ENCODE data around the gene LPCAT1. TPM values are rescaled to one million over a fixed set of nuclear protein-coding genes. Genes with fewer than 3 reads are reported as not detected.

The LPCAT1 gene
- total and polyA plus RNA-seq, 2 experiments from 2014 or later: 44.1 to 56.0 TPM

DNA sequence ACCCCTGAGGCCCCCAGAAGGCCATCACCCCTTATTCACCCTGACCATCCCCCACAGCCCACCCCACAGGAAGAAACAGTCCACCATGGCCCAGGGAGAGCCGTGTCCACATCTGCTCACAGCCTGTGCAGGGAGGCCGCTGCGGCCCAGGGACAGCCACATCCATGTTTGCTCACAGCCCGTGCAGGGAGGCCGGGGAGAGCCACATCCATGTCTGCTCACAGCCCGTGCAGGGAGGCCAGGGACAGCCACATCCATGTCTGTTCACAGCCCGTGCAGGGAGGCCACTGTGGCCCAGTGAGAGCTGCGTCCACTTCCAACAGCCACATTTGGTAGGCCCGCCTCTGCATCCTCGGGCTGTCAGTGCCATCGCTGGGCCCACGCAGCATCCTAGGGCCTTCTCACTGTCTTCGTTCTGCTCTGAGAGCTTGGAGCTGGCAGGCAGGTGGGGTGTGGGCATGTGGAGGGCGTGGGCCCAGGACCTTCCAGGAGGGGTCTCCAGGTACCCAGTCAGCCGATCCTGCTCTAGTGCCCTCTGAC lies 38.1 kb downstream of the LPCAT1 start:
- no peaks in the 10 kb centered on the region for H3K9me3 ChIP-seq (ENCODE audit: low read depth)
- TF ChIP-seq EZH2 (IDR thresholded peaks at IDR 0.05; ENCODE audit: borderline replicate concordance) (no peak), EZH2phosphoT487 (IDR thresholded peaks at IDR 0.05; ENCODE audit: low read depth, severe bottlenecking, unreplicated experiment) (no peak)
- TF ChIP-seq, protein P1, sequence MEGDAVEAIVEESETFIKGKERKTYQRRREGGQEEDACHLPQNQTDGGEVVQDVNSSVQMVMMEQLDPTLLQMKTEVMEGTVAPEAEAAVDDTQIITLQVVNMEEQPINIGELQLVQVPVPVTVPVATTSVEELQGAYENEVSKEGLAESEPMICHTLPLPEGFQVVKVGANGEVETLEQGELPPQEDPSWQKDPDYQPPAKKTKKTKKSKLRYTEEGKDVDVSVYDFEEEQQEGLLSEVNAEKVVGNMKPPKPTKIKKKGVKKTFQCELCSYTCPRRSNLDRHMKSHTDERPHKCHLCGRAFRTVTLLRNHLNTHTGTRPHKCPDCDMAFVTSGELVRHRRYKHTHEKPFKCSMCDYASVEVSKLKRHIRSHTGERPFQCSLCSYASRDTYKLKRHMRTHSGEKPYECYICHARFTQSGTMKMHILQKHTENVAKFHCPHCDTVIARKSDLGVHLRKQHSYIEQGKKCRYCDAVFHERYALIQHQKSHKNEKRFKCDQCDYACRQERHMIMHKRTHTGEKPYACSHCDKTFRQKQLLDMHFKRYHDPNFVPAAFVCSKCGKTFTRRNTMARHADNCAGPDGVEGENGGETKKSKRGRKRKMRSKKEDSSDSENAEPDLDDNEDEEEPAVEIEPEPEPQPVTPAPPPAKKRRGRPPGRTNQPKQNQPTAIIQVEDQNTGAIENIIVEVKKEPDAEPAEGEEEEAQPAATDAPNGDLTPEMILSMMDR (IDR thresholded peaks at IDR 0.05; ENCODE audit: poor library complexity): no peak
- H3K9me2 ChIP-seq (replicated peaks; ENCODE audit: insufficient read depth): no peaks in the 10 kb centered on the region
- no peaks in the 10 kb centered on the region for H4K20me1 ChIP-seq (ENCODE audit: insufficient read depth, poor library complexity, severe bottlenecking)
- H3K4me3 ChIP-seq: no peak overlapping the region
- H3K4me2 ChIP-seq: no peak overlapping the region
- no peaks in the 10 kb centered on the region for H3K36me3 ChIP-seq (replicated peaks; ENCODE audit: insufficient read depth, low read depth)
- no peaks in the 10 kb centered on the region for H3K79me2 ChIP-seq
- no peak overlapping the region for H3K27ac ChIP-seq
- no peaks in the 10 kb centered on the region for H3K4me1 ChIP-seq (ENCODE audit: insufficient read depth)
- DNase-seq (ENCODE audit: low spot score): no peak
- no peak overlapping the region for H2AFZ ChIP-seq
- no peaks in the 10 kb centered on the region for H3K27me3 ChIP-seq
- 95% methylated on average over 15 of the region's 15 CpGs for WGBS (ENCODE audit: low lambda C conversion rate, missing lambda C conversion rate)

DNA sequence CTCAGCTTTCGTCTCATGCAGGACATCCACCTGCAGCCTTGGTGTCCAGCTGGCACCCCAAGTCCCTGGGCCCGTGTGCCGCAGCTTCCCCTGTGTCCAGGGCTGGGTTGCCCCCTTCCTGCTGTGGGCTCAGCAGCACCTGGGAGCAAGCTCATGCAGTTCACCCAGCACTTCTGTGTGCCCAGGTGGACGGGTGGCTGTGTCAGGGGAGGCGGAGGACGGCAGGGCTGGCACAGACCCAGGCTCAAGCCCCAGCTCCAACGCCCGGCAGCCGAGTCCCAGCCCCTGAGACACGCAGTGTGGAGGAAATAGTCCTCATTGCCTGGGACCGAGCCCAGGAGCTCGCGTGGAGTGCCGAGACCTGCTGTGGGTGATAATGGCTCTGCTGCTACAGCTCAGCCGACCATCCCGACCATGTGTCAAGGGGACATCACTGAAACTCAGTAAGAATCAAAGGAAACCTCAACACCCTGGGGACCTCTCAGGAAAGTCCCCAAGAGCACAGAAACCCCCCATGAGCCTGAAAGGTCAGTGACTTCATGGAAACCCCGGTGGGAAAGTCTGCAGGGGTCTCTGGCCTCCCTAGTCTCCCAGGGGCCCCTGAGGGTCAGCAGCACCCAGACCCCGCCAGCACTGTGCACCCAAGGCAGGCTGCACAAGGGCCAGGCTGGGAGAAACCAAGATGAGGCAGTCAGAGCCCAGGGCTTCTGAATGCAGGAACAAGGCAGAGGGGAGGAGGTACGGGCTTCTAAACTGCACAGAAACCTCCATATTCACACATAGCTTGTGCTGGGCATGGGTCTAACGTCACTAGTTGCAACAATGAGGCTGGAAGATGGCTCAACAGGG lies 38.8 kb downstream of the LPCAT1 start:
- no peaks in the 10 kb centered on the region for H3K9me2 ChIP-seq (replicated peaks; ENCODE audit: insufficient read depth)
- TF ChIP-seq EZH2 (IDR thresholded peaks at IDR 0.05; ENCODE audit: borderline replicate concordance): no peak
- no peak for TF ChIP-seq EZH2phosphoT487 (IDR thresholded peaks at IDR 0.05; ENCODE audit: low read depth, severe bottlenecking, unreplicated experiment)
- TF ChIP-seq, protein P1 (IDR thresholded peaks at IDR 0.05; ENCODE audit: poor library complexity): no peak
- no peak overlapping the region for H3K4me3 ChIP-seq
- no peak overlapping the region for H3K27ac ChIP-seq
- H3K4me2 ChIP-seq: no peak overlapping the region
- no peaks in the 10 kb centered on the region for H3K9me3 ChIP-seq (ENCODE audit: low read depth)
- 97% methylated on average over 20 of the region's 20 CpGs for WGBS (ENCODE audit: low lambda C conversion rate, missing lambda C conversion rate)
- H3K36me3 ChIP-seq (replicated peaks; ENCODE audit: insufficient read depth, low read depth): no peaks in the 10 kb centered on the region
- H2AFZ ChIP-seq: no peak overlapping the region
- H4K20me1 ChIP-seq (ENCODE audit: insufficient read depth, poor library complexity, severe bottlenecking): no peaks in the 10 kb centered on the region
- no peaks in the 10 kb centered on the region for H3K79me2 ChIP-seq
- no peak for DNase-seq (ENCODE audit: low spot score)
- H3K27me3 ChIP-seq: no peaks in the 10 kb centered on the region
- H3K4me1 ChIP-seq (ENCODE audit: insufficient read depth): no peaks in the 10 kb centered on the region

DNA sequence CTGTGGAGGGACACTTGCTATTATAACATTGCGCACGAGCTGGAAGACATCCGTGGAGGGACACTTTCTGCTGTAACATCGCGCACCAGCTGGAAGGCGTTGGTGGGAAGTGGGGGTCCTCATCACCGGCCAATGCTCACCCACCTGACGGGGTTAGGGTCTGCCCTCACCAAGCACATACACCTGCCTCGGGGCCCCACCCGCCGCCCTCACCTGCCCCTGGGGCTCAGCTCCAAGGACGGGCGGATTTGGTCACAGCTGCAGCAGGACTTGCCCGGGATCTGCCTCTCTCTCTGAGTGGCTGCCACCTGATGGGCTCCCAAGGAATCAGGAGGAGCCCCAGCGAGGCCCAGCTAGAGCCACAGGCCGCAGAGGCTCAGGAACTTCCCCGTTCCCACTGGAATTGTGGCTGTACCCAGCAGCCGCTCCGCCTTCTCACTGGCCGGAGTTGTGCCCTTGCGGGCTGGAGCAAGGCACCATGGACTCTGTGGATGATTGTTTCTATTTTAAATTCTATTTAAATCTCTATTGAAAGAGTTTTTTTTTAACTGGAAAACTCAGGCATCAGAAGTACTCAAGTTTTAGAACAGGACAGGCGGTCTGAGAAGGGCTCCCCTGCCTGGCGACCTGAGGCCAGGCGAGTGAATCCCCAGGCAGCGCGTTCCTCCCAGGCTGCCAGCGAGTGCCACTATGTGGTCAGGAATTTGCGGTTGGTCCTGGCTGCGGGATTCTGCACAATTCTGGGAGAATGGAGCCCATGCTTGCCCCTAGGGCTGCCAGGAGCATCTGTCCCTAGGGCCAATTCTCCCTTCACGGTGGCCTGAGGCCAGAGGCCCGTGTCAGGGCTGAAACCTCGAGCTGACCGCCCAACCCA lies 39.7 kb downstream of the LPCAT1 start:
- Histone ChIP-seq H3K9me2 (replicated peaks; ENCODE audit: insufficient read depth) (no peaks in the 10 kb centered on the region), H3K4me3 (no peak overlapping the region), H2AFZ (no peak overlapping the region), H3K9me3 (ENCODE audit: low read depth) (no peaks in the 10 kb centered on the region), H3K27me3 (no peaks in the 10 kb centered on the region), H3K27ac (no peak overlapping the region), H3K79me2 (no peaks in the 10 kb centered on the region), H3K4me2 (no peak overlapping the region), H4K20me1 (ENCODE audit: insufficient read depth, poor library complexity, severe bottlenecking) (no peaks in the 10 kb centered on the region), H3K4me1 (ENCODE audit: insufficient read depth) (no peaks in the 10 kb centered on the region), H3K36me3 (replicated peaks; ENCODE audit: insufficient read depth, low read depth) (no peaks in the 10 kb centered on the region)
- no peak for TF ChIP-seq EZH2 (IDR thresholded peaks at IDR 0.05; ENCODE audit: borderline replicate concordance)
- TF ChIP-seq, protein P1 (IDR thresholded peaks at IDR 0.05; ENCODE audit: poor library complexity): no peak
- TF ChIP-seq EZH2phosphoT487 (IDR thresholded peaks at IDR 0.05; ENCODE audit: low read depth, severe bottlenecking, unreplicated experiment): no peak
- WGBS (ENCODE audit: low lambda C conversion rate, missing lambda C conversion rate): 96% methylated on average over 33 of the region's 33 CpGs
- no peak for DNase-seq (ENCODE audit: low spot score)
